ENCODE measurements around the gene NHEJ1. TPM values are rescaled to one million over a fixed set of nuclear protein-coding genes. Genes with fewer than 3 reads are reported as not detected.

Gene NHEJ1
- polyA plus RNA-seq, 1 donor (not counting 4 experiments of a cell fraction or from before 2014, with no cell fraction given) = 13.1 TPM

GRCh38 chr2:219089330-219089729, 71.3 kb downstream of the NHEJ1 start:
- Histone ChIP-seq H3K4me2 (ENCODE audit: control insufficient read depth, extremely low read depth, insufficient read depth, low read depth, low read length) (no peak overlapping the region), H3K9me3 (ENCODE audit: control insufficient read depth, low read depth, low read length) (no peaks in the 10 kb centered on the region), H3K4me1 (ENCODE audit: control insufficient read depth, extremely low read depth, insufficient read depth, low read length) (no peaks in the 10 kb centered on the region), H3K9me1 (ENCODE audit: control insufficient read depth, extremely low read depth, insufficient read depth, low read length) (no peaks in the 10 kb centered on the region), H3K27me3 (ENCODE audit: control insufficient read depth, extremely low read depth, insufficient read depth, low read length) (no peaks in the 10 kb centered on the region), H3K27ac (ENCODE audit: control insufficient read depth, insufficient read depth, low read length) (no peak overlapping the region), H4K20me1 (ENCODE audit: control insufficient read depth, extremely low read depth, insufficient read depth, low read length) (no peaks in the 10 kb centered on the region), H3K79me2 (ENCODE audit: control insufficient read depth, insufficient read depth, low read length) (no peaks in the 10 kb centered on the region), H3K4me3 (ENCODE audit: control insufficient read depth in 2 of 3, extremely low read depth in 1 of 3, insufficient read depth in 2 of 3, low read depth in 1 of 3, low read length in 3 of 3) (no peak overlapping the region), H2AFZ (ENCODE audit: control insufficient read depth, low read length) (no peak overlapping the region), H3K36me3 (ENCODE audit: control insufficient read depth in 2 of 2, extremely low read depth in 1 of 2, insufficient read depth in 2 of 2, low read length in 2 of 2) (no peaks in the 10 kb centered on the region), H3K9ac (ENCODE audit: control insufficient read depth, extremely low read depth, insufficient read depth, low read length) (no peak overlapping the region)
- FAIRE-seq (no peak), DNase-seq (ENCODE audit: low read depth, low spot score) (no peak)
- no peak for TF ChIP-seq EZH2 (IDR thresholded peaks at IDR 0.05; ENCODE audit: low read length)
- TF ChIP-seq CTCF (optimal IDR thresholded peaks at IDR 0.05 in 1 of 3, IDR thresholded peaks at IDR 0.05 in 1 of 3, conservative IDR thresholded peaks at IDR 0.05 in 1 of 3; ENCODE audit: extremely low read depth in 1 of 3, insufficient read depth in 2 of 3, low read length in 3 of 3) = no peak
- dilution Hi-C loops (cut with MboI; ENCODE audit: extremely low pct_ligation_motif_present, low sequenced_read_pairs) = no loop called here

- no peaks in the 10 kb centered on the region for H4K20me1 ChIP-seq (ENCODE audit: control insufficient read depth, extremely low read depth, insufficient read depth, low read length)
- FAIRE-seq (no peak), DNase-seq (ENCODE audit: low read depth, low spot score) (no peak)
- no peak overlapping the region for H3K27ac ChIP-seq (ENCODE audit: control insufficient read depth, insufficient read depth, low read length)
- H3K36me3 ChIP-seq (ENCODE audit: control insufficient read depth in 2 of 2, extremely low read depth in 1 of 2, insufficient read depth in 2 of 2, low read length in 2 of 2) = no peaks in the 10 kb centered on the region
- no peak overlapping the region for H3K4me3 ChIP-seq (ENCODE audit: control insufficient read depth in 2 of 3, extremely low read depth in 1 of 3, insufficient read depth in 2 of 3, low read depth in 1 of 3, low read length in 3 of 3)
- H3K9me1 ChIP-seq (ENCODE audit: control insufficient read depth, extremely low read depth, insufficient read depth, low read length) = no peaks in the 10 kb centered on the region
- H3K9me3 ChIP-seq (ENCODE audit: control insufficient read depth, low read depth, low read length) = no peaks in the 10 kb centered on the region
- dilution Hi-C loops (cut with MboI; ENCODE audit: extremely low pct_ligation_motif_present, low sequenced_read_pairs) = no loop called here
- H3K79me2 ChIP-seq (ENCODE audit: control insufficient read depth, insufficient read depth, low read length) = no peaks in the 10 kb centered on the region
- no peaks in the 10 kb centered on the region for H3K27me3 ChIP-seq (ENCODE audit: control insufficient read depth, extremely low read depth, insufficient read depth, low read length)
- no peak for TF ChIP-seq EZH2 (IDR thresholded peaks at IDR 0.05; ENCODE audit: low read length)
- no peak for TF ChIP-seq CTCF (optimal IDR thresholded peaks at IDR 0.05 in 1 of 3, IDR thresholded peaks at IDR 0.05 in 1 of 3, conservative IDR thresholded peaks at IDR 0.05 in 1 of 3; ENCODE audit: extremely low read depth in 1 of 3, insufficient read depth in 2 of 3, low read length in 3 of 3)
- H3K4me2 ChIP-seq (ENCODE audit: control insufficient read depth, extremely low read depth, insufficient read depth, low read depth, low read length) = no peak overlapping the region
- H2AFZ ChIP-seq (ENCODE audit: control insufficient read depth, low read length) = no peak overlapping the region
- no peaks in the 10 kb centered on the region for H3K4me1 ChIP-seq (ENCODE audit: control insufficient read depth, extremely low read depth, insufficient read depth, low read length)
- no peak overlapping the region for H3K9ac ChIP-seq (ENCODE audit: control insufficient read depth, extremely low read depth, insufficient read depth, low read length)
Measured at GRCh38 chr2:219087848-219088247, 72.8 kb downstream of the NHEJ1 start.
